WTC11 (cell line): ENCODE data around the gene ATP9A. TPM values are rescaled to one million over a fixed set of nuclear protein-coding genes. Genes with fewer than 3 reads are reported as not detected.
"Not testable (repeated sequence)": the region's sequence is repeated elsewhere in the genome, so short reads cannot be mapped to it uniquely, and the experiment has no call there.

Experiments
- ATAC-seq: fragments of 200-7000 bp; cut with Tn5 transposase; 2 replicates; pipeline ENCODE4 v1.10.0; 2021; ENCODE audit warnings: mild to moderate bottlenecking, moderate library complexity
- CTCF ChIA-PET: fragments of 300-600 bp; sonication (Branson Sonifier 250); formaldehyde crosslinking; loops from one replicate; lab custom pipeline; 2021; ENCODE audit warnings: antibody characterized with exemption; lab: Charles Lee
- POLR2A ChIA-PET: fragments of 350-600 bp; sonication (Branson Sonifier 250); formaldehyde crosslinking; loops from one replicate; lab custom pipeline; 2021; ENCODE audit warnings: antibody characterized with exemption; lab: Charles Lee
- DNase-seq: peaks from one replicate; pipeline ENCODE4 v3.0.0; 2021; ENCODE audit warnings: low spot score
- H3K27ac Mint-ChIP-seq: 2 replicates; pipeline ENCODE4 v1.8.0; 2021; ENCODE audit warnings: mixed read lengths
- H3K27me3 Mint-ChIP-seq: 2 replicates; pipeline ENCODE4 v1.8.0; 2021; ENCODE audit warnings: low read depth, mild to moderate bottlenecking, moderate library complexity, mixed read lengths
- H3K36me3 Mint-ChIP-seq: 2 replicates; pipeline ENCODE4 v1.8.0; 2021; ENCODE audit warnings: mixed read lengths
- H3K4me1 Mint-ChIP-seq: 2 replicates; pipeline ENCODE4 v1.8.0; 2022; ENCODE audit warnings: mixed read lengths
- H3K4me3 Mint-ChIP-seq: 2 replicates; pipeline ENCODE4 v1.8.0; 2021; ENCODE audit warnings: mild to moderate bottlenecking, moderate library complexity, mixed read lengths
- H3K9me3 Mint-ChIP-seq: 2 replicates; pipeline ENCODE4 v1.8.0; 2021; ENCODE audit warnings: mixed read lengths
- AFF4 ChIP-seq: sonication (generic); formaldehyde crosslinking; IDR thresholded peaks from 2 replicates; pipeline ENCODE4 v1.8.1; 2023; ENCODE audit warnings: mild to moderate bottlenecking, missing genetic modification reagents, borderline replicate concordance
- E2F4 ChIP-seq: sonication (generic); formaldehyde crosslinking; IDR thresholded peaks from 2 replicates; pipeline ENCODE4 v1.8.1; 2022; ENCODE audit warnings: low read depth, mild to moderate bottlenecking, moderate library complexity, missing genetic modification reagents, borderline replicate concordance
- ESRRA ChIP-seq: sonication (generic); formaldehyde crosslinking; IDR thresholded peaks from 2 replicates; pipeline ENCODE4 v1.8.1; 2022; ENCODE audit warnings: mild to moderate bottlenecking, missing genetic modification reagents, borderline replicate concordance
- FOXJ3 ChIP-seq: sonication (generic); formaldehyde crosslinking; IDR thresholded peaks from 2 replicates; pipeline ENCODE4 v1.9.0; 2021; ENCODE audit warnings: missing genetic modification reagents, mild to moderate bottlenecking, borderline replicate concordance
- GABPB1 ChIP-seq: sonication (generic); formaldehyde crosslinking; IDR thresholded peaks from 2 replicates; pipeline ENCODE4 v1.8.1; 2023; ENCODE audit warnings: mild to moderate bottlenecking, missing genetic modification reagents
- GRHL2 ChIP-seq: fragments of 250-450 bp; sonication (Bioruptor Pico); IDR thresholded peaks from 2 replicates; pipeline ENCODE4 v1.8.0; 2022; ENCODE audit warnings: mild to moderate bottlenecking, moderate library complexity; ENCODE audit not compliant: insufficient replicate concordance, severe bottlenecking
- GTF2I ChIP-seq: fragments of 250-450 bp; sonication (Bioruptor Pico); conservative IDR thresholded peaks from 2 replicates; pipeline ENCODE4 v1.4.0; 2021; ENCODE audit warnings: mild to moderate bottlenecking
- HMGA2 ChIP-seq: fragments of 250-450 bp; sonication (Bioruptor Pico); IDR thresholded peaks from 2 replicates; pipeline ENCODE4 v1.4.0; 2021; ENCODE audit warnings: mild to moderate bottlenecking, moderate library complexity
- JUN ChIP-seq: sonication (generic); formaldehyde crosslinking; IDR thresholded peaks from 2 replicates; pipeline ENCODE4 v1.8.0; 2023; ENCODE audit warnings: mild to moderate bottlenecking, missing genetic modification reagents
- KAT7 ChIP-seq: sonication (generic); formaldehyde crosslinking; IDR thresholded peaks from 2 replicates; pipeline ENCODE4 v1.8.1; 2023; ENCODE audit warnings: missing genetic modification reagents, mild to moderate bottlenecking, borderline replicate concordance
- NFE2L1 ChIP-seq: sonication (generic); formaldehyde crosslinking; IDR thresholded peaks from 2 replicates; pipeline ENCODE4 v1.8.1; 2023; ENCODE audit warnings: missing genetic modification reagents
- NFYB ChIP-seq: sonication (generic); formaldehyde crosslinking; conservative IDR thresholded peaks from 2 replicates; pipeline ENCODE4 v1.8.0; 2022; ENCODE audit warnings: low read depth, missing genetic modification reagents
- PREB ChIP-seq: sonication (generic); formaldehyde crosslinking; IDR thresholded peaks from 2 replicates; pipeline ENCODE4 v1.8.1; 2022; ENCODE audit warnings: mild to moderate bottlenecking, missing genetic modification reagents, moderate library complexity, borderline replicate concordance
- RORB ChIP-seq: fragments of 250-450 bp; sonication (Bioruptor Pico); IDR thresholded peaks from 2 replicates; pipeline ENCODE4 v1.9.0; 2021; ENCODE audit warnings: mild to moderate bottlenecking
- USF1 ChIP-seq: sonication (generic); formaldehyde crosslinking; IDR thresholded peaks from 2 replicates; pipeline ENCODE4 v1.8.0; 2022; ENCODE audit warnings: mild to moderate bottlenecking, missing genetic modification reagents
- ZNF121 ChIP-seq: sonication (generic); formaldehyde crosslinking; IDR thresholded peaks from 2 replicates; pipeline ENCODE4 v1.8.0; 2023; ENCODE audit warnings: missing genetic modification reagents
- ZNF219 ChIP-seq: sonication (generic); formaldehyde crosslinking; IDR thresholded peaks from 2 replicates; pipeline ENCODE4 v1.8.0; 2023; ENCODE audit warnings: missing genetic modification reagents, mild to moderate bottlenecking, borderline replicate concordance
- ZNF512 ChIP-seq: sonication (generic); formaldehyde crosslinking; IDR thresholded peaks from 2 replicates; pipeline ENCODE4 v1.8.1; 2022; ENCODE audit warnings: missing genetic modification reagents, borderline replicate concordance
- total RNA-seq: library from RNA; stranded (reverse); gene quantifications from 3 replicates; pipeline ENCODE4 v1.2.3, GENCODE V29; 2021
- TF ChIP-seq, protein P1 (sequence below): fragments of 250-450 bp; sonication (Bioruptor Pico); IDR thresholded peaks from 2 replicates; pipeline ENCODE4 v1.9.0; 2021; ENCODE audit warnings: moderate library complexity, mild to moderate bottlenecking, inconsistent platforms, borderline replicate concordance

ATP9A gene
- total RNA-seq, 1 experiment from 2014 or later: 5.0 TPM

- Mint-ChIP-seq H3K4me1 (peaks cover 15% of the 10 kb centered on the region), H3K27me3 (no peaks in the 10 kb centered on the region), H3K27ac (peak overlapping the region; percentile 89), H3K36me3 (peaks cover 80% of the 10 kb centered on the region), H3K4me3 (no peak overlapping the region), H3K9me3 (no peaks in the 10 kb centered on the region)
- TF ChIP-seq ESRRA (CRISPR knock-in tag) (no peak), AFF4 (CRISPR knock-in tag) (no peak), GABPB1 (no peak), E2F4 (CRISPR knock-in tag) (no peak)
- ChIA-PET CTCF (no interaction called here), POLR2A (no interaction called here)
- ATAC-seq: no peak
- DNase-seq: no peak
These were observed 20.6 kb upstream of the ATP9A start for GRCh38 chr20:51788822-51789221.

DNA sequence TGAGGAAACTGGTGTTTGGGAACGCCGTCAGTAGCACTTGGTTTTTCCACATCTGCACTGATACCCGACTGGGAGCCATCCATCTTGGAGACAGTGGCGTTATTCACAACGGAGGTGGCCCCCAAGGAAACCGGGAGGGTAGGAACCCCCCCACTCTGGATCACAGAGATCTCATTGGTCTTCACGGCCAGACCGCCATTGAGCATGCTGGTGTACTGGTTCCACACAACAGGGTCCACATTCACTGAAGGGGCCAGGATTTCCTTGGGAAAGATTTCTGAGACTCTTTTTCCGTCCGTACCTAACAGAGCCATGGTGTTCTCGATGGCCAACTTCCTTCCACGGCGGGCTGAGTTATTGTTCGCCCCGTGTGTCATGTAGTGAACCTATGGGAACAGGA lies 16.1 kb upstream of the ATP9A start:
- ChIA-PET CTCF (interaction anchor here (1.0 to 1.1 kb wide), 2 partner anchors 16 to 298 kb away, joined by 3 to 5 read pairs; no protein-coding TSS in a partner anchor), POLR2A (interaction anchor here (1.4 kb wide), 1 partner anchor 13 kb away, joined by 3 read pairs; no protein-coding TSS in a partner anchor)
- Mint-ChIP-seq H3K4me3 (no peak overlapping the region), H3K4me1 (0 out of 2 replicates have a peak, but pooled peaks cover 3% of the 10 kb centered on the region)
- TF ChIP-seq JUN (CRISPR knock-in tag) (no peak), KAT7 (CRISPR knock-in tag) (no peak), GTF2I (no peak), PREB (no peak), GRHL2 (no peak), HMGA2 (CRISPR knock-in tag) (no peak), NFYB (CRISPR knock-in tag) (no peak)
- TF ChIP-seq, all 79 proteins: peak for 0
- ATAC-seq: no peak
- H3K36me3 Mint-ChIP-seq: peaks cover 89% of the 10 kb centered on the region
- no peak for DNase-seq
- H3K27ac Mint-ChIP-seq: peak overlapping the region; percentile 86; the same call in 1 of the 2 replicates
- H3K27me3 Mint-ChIP-seq: no peaks in the 10 kb centered on the region
- H3K9me3 Mint-ChIP-seq: peaks cover 11% of the 10 kb centered on the region

GRCh38 chr20:51778229-51778759 lies 10.1 kb upstream of the ATP9A start:
- H3K27ac Mint-ChIP-seq: peak overlapping the region; percentile 64
- POLR2A ChIA-PET, H3K4me1 Mint-ChIP-seq, CTCF ChIA-PET, DNase-seq, H3K4me3 Mint-ChIP-seq, ATAC-seq, H3K27me3 Mint-ChIP-seq: not testable (repeated sequence)
- peaks cover 56% of the 10 kb centered on the region for H3K36me3 Mint-ChIP-seq
- peaks cover 25% of the 10 kb centered on the region for H3K9me3 Mint-ChIP-seq

- no peak for ATAC-seq
- H3K27me3 Mint-ChIP-seq: no peaks in the 10 kb centered on the region; the same call in 1 of the 2 replicates
- H3K4me1 Mint-ChIP-seq: peaks cover 6% of the 10 kb centered on the region; the same call in 1 of the 2 replicates
- peaks cover 20% of the 10 kb centered on the region for H3K9me3 Mint-ChIP-seq
- H3K27ac Mint-ChIP-seq: no peak overlapping the region
- DNase-seq: no peak
- ChIA-PET POLR2A (interaction anchor here (1.2 kb wide), 1 partner anchor 11 kb away, joined by 3 read pairs; no protein-coding TSS in a partner anchor), CTCF (interaction anchor here (0.5 to 2.2 kb wide), 6 partner anchors 24 to 191 kb away, joined by 3 to 10 read pairs (median 4); partner anchors contain the start of gene SALL4)
- H3K4me3 Mint-ChIP-seq: no peak overlapping the region
- peaks cover 26% of the 10 kb centered on the region for H3K36me3 Mint-ChIP-seq
- TF ChIP-seq ZNF219 (CRISPR knock-in tag): no peak
- TF ChIP-seq GABPB1: no peak
- no peak for TF ChIP-seq USF1
- no peak for TF ChIP-seq FOXJ3 (CRISPR knock-in tag)
- TF ChIP-seq NFE2L1 (CRISPR knock-in tag): no peak
- TF ChIP-seq RORB (CRISPR knock-in tag): no peak
- no peak for TF ChIP-seq ZNF512
- no peak for TF ChIP-seq ZNF121 (CRISPR knock-in tag)
- TF ChIP-seq, protein P1, sequence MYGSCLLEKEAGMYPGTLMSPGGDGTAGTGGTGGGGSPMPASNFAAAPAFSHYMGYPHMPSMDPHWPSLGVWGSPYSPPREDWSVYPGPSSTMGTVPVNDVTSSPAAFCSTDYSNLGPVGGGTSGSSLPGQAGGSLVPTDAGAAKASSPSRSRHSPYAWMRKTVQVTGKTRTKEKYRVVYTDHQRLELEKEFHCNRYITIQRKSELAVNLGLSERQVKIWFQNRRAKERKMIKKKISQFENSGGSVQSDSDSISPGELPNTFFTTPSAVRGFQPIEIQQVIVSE (CRISPR knock-in tag): no peak
These were observed 7.1 kb upstream of the ATP9A start for GRCh38 chr20:51775241-51775640.
